Astrocyte (in vitro differentiated cells and primary cell): ENCODE data around the gene WDR13. TPM values are rescaled to one million over a fixed set of nuclear protein-coding genes. Genes with fewer than 3 reads are reported as not detected.

ENCODE experiments used
- DNase-seq: peaks from one replicate; pipeline ENCODE4 v3.0.0-alpha.2; 2010; ENCODE audit warnings: low read depth
- FAIRE-seq: peaks from 2 replicates; lab custom pipeline; 2011; peaks lifted over from hg19 to GRCh38; lab: Jason Lieb, UNC
- H2AFZ ChIP-seq: 2 replicates; pipeline ENCODE4 v1.6.0; 2012; ENCODE audit warnings: low read depth, low read length, inconsistent platforms
- H3K27ac ChIP-seq: 2 replicates; pipeline ENCODE4 v1.5.1; 2011; ENCODE audit warnings: low read depth, low read length, inconsistent platforms
- H3K27me3 ChIP-seq: 2 replicates; pipeline ENCODE4 v1.6.0; 2011; ENCODE audit warnings: low read length, inconsistent platforms; ENCODE audit not compliant: insufficient read depth
- H3K36me3 ChIP-seq: 2 replicates; pipeline ENCODE4 v1.5.1; 2011; ENCODE audit warnings: low read length, inconsistent platforms; ENCODE audit not compliant: insufficient read depth
- H3K4me1 ChIP-seq: 2 replicates; pipeline ENCODE4 v1.5.1; 2011; ENCODE audit warnings: low read length, inconsistent platforms; ENCODE audit not compliant: insufficient read depth
- H3K4me2 ChIP-seq: 2 replicates; pipeline ENCODE4 v1.6.0; 2012; ENCODE audit warnings: low read length, inconsistent platforms
- H3K4me3 ChIP-seq: 2 replicates; pipeline ENCODE4 v1.5.1; 2011; ENCODE audit warnings: low read depth, mild to moderate bottlenecking, low read length, inconsistent platforms; ENCODE audit not compliant: insufficient read depth
- H3K79me2 ChIP-seq: 2 replicates; pipeline ENCODE4 v1.6.0; 2012; ENCODE audit warnings: mild to moderate bottlenecking, low read length, inconsistent platforms; ENCODE audit not compliant: insufficient read depth
- H3K9ac ChIP-seq: 2 replicates; pipeline ENCODE4 v1.6.0; 2012; ENCODE audit warnings: mild to moderate bottlenecking, low read length, inconsistent platforms
- H3K9me3 ChIP-seq: 2 replicates; pipeline ENCODE4 v1.5.1; 2012; ENCODE audit warnings: low read depth, mild to moderate bottlenecking, low read length, inconsistent platforms; ENCODE audit not compliant: insufficient read depth
- H4K20me1 ChIP-seq: 2 replicates; pipeline ENCODE4 v1.6.0; 2012; ENCODE audit warnings: low read length, inconsistent platforms; ENCODE audit not compliant: insufficient read depth
- H3K27ac Mint-ChIP-seq: one replicate; pipeline ENCODE4 v1.8.0; 2021; ENCODE audit warnings: mild to moderate bottlenecking, mixed read lengths; ENCODE audit not compliant: unreplicated experiment
- H3K27me3 Mint-ChIP-seq: one replicate; pipeline ENCODE4 v1.8.0; 2021; ENCODE audit warnings: low read depth, mixed read lengths; ENCODE audit not compliant: unreplicated experiment
- H3K36me3 Mint-ChIP-seq: one replicate; pipeline ENCODE4 v1.8.0; 2021; ENCODE audit warnings: low read depth, mixed read lengths; ENCODE audit not compliant: unreplicated experiment
- H3K4me1 Mint-ChIP-seq: one replicate; pipeline ENCODE4 v1.8.0; 2021; ENCODE audit warnings: low read depth, mixed read lengths; ENCODE audit not compliant: unreplicated experiment
- H3K4me3 Mint-ChIP-seq: one replicate; pipeline ENCODE4 v1.8.0; 2021; ENCODE audit warnings: mild to moderate bottlenecking, moderate library complexity, mixed read lengths; ENCODE audit not compliant: unreplicated experiment
- H3K9me3 Mint-ChIP-seq: one replicate; pipeline ENCODE4 v1.8.0; 2021; ENCODE audit warnings: mild to moderate bottlenecking, mixed read lengths; ENCODE audit not compliant: unreplicated experiment
- EZH2 ChIP-seq: IDR thresholded peaks from 2 replicates; pipeline ENCODE4 v1.6.1; 2012; ENCODE audit warnings: mild to moderate bottlenecking, low read length, inconsistent platforms; ENCODE audit not compliant: insufficient read depth
- total RNA-seq: library from RNA; stranded (reverse); gene quantifications from 2 replicates; pipeline ENCODE4 v1.2.1, GENCODE V29; 2021
- TF ChIP-seq, protein P1 (sequence below): IDR thresholded peaks from 2 replicates; pipeline ENCODE4 v1.5.1; 2011; ENCODE audit warnings: low read depth, mild to moderate bottlenecking, inconsistent platforms, low read length, moderate library complexity; ENCODE audit not compliant: insufficient read depth

Gene WDR13
- total RNA-seq, 1 donor from 2014 or later: 65.4 TPM

DNA sequence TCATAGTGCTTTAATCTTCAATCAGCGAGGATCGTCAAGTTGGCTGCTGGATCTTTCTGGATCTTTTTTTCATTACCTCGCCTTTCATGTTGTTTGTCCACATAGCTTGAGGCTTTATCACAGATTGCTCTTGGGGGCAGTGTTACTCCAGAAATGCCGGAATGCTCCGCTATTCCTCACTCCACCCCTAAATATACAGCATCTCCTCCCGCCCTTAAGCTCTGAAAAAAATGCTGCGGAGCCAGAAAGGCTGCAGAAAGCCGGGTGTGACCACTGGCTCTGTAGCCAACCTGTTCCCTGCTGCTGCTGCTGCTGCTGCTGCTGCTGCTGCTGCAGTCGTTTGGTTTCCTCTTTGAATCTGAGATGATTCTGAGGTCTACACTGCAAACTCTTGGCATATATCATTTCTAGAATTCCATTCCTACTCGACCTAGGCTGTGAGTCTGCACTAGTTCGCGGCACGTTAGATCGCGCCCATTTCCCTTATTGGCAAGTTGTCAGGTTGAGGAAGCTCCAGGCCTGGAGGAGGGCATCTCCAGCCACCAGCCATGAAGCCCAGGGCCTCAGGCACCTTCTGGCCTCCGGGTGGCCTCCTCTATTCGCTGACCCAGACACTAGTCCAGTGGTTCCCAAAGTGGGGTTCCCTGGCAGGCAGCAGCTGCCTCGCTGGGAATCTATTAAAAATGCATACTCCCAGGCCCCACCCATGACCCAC lies 34.2 kb downstream of the WDR13 start:
- Histone ChIP-seq H3K27ac (no peak overlapping the region), H3K27me3 (no peaks in the 10 kb centered on the region), H2AFZ (no peak overlapping the region), H3K4me2 (peak overlapping the region; percentile 70), H3K9ac (no peak overlapping the region), H4K20me1 (no peaks in the 10 kb centered on the region), H3K4me1 (no peaks in the 10 kb centered on the region), H3K79me2 (no peaks in the 10 kb centered on the region), H3K9me3 (no peaks in the 10 kb centered on the region), H3K36me3 (no peaks in the 10 kb centered on the region), H3K4me3 (no peak overlapping the region)
- Mint-ChIP-seq H3K27ac (no peak overlapping the region), H3K27me3 (no peaks in the 10 kb centered on the region), H3K4me3 (no peak overlapping the region), H3K4me1 (no peaks in the 10 kb centered on the region), H3K9me3 (no peaks in the 10 kb centered on the region), H3K36me3 (no peaks in the 10 kb centered on the region)
- TF ChIP-seq EZH2: no peak
- TF ChIP-seq, protein P1, sequence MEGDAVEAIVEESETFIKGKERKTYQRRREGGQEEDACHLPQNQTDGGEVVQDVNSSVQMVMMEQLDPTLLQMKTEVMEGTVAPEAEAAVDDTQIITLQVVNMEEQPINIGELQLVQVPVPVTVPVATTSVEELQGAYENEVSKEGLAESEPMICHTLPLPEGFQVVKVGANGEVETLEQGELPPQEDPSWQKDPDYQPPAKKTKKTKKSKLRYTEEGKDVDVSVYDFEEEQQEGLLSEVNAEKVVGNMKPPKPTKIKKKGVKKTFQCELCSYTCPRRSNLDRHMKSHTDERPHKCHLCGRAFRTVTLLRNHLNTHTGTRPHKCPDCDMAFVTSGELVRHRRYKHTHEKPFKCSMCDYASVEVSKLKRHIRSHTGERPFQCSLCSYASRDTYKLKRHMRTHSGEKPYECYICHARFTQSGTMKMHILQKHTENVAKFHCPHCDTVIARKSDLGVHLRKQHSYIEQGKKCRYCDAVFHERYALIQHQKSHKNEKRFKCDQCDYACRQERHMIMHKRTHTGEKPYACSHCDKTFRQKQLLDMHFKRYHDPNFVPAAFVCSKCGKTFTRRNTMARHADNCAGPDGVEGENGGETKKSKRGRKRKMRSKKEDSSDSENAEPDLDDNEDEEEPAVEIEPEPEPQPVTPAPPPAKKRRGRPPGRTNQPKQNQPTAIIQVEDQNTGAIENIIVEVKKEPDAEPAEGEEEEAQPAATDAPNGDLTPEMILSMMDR: peak; percentile 62
- FAIRE-seq (peak; percentile 85), DNase-seq (peak; percentile 71)

DNA sequence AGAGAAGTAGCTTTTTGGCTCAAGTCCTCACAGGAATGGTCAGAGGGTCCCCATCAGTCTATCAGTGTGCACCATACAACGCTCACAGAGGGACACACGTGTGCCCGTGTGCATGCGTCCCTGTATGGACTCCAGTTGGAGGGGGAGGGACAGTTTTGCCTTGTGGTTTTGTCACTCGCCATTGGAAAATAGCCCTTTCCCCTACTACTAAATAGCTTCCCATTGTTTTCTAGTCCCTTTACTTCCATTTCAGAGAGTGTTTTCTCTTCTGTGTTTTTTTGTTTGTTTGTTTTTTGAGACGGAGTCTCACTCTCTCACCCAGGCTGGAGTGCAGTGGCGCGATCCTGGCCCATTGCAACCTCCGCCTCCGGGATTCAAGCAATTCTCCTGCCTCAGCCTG lies 34.9 kb downstream of the WDR13 start:
- Histone ChIP-seq H3K79me2 (no peaks in the 10 kb centered on the region), H3K36me3 (no peaks in the 10 kb centered on the region), H3K9me3 (no peaks in the 10 kb centered on the region), H3K4me1 (no peaks in the 10 kb centered on the region), H3K4me3 (no peak overlapping the region), H3K27me3 (no peaks in the 10 kb centered on the region), H2AFZ (no peak overlapping the region), H4K20me1 (no peaks in the 10 kb centered on the region), H3K27ac (no peak overlapping the region), H3K4me2 (no peak overlapping the region), H3K9ac (no peak overlapping the region)
- Mint-ChIP-seq H3K27me3 (no peaks in the 10 kb centered on the region), H3K4me1 (no peaks in the 10 kb centered on the region), H3K27ac (no peak overlapping the region), H3K4me3 (no peak overlapping the region), H3K36me3 (no peaks in the 10 kb centered on the region), H3K9me3 (no peaks in the 10 kb centered on the region)
- FAIRE-seq: no peak
- TF ChIP-seq EZH2: no peak
- TF ChIP-seq, protein P1: no peak
- DNase-seq: no peak

DNA sequence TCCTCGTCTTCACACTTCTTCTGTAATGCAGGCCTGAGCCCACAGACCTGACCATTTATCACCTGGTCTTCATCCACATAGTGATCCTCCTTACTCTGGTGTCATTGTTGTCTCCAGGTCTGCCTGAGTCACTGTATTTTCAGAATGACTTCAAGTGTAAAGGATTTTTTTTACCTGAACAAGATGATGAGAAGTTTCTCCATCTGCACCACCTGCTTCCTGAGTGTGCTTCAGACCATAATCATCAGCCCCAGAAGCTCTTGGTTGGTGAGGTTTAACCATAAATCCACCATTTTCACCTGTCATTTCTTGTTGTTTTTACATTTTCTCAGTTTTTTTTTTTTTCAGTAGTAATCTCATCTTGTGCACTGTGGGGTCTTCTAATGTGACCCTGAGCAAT lies 39.0 kb downstream of the WDR13 start:
- no peak overlapping the region for H3K9ac ChIP-seq
- no peak overlapping the region for H3K4me3 Mint-ChIP-seq
- H3K9me3 ChIP-seq: no peaks in the 10 kb centered on the region
- H3K4me2 ChIP-seq: no peak overlapping the region
- H3K27me3 Mint-ChIP-seq: no peaks in the 10 kb centered on the region
- no peaks in the 10 kb centered on the region for H3K79me2 ChIP-seq
- no peaks in the 10 kb centered on the region for H4K20me1 ChIP-seq
- DNase-seq (no peak), FAIRE-seq (no peak)
- no peaks in the 10 kb centered on the region for H3K4me1 Mint-ChIP-seq
- no peaks in the 10 kb centered on the region for H3K4me1 ChIP-seq
- H3K27ac ChIP-seq: no peak overlapping the region
- H2AFZ ChIP-seq: no peak overlapping the region
- no peak overlapping the region for H3K27ac Mint-ChIP-seq
- no peak overlapping the region for H3K4me3 ChIP-seq
- no peak for TF ChIP-seq EZH2
- TF ChIP-seq, protein P1: no peak
- H3K9me3 Mint-ChIP-seq: no peaks in the 10 kb centered on the region
- H3K27me3 ChIP-seq: no peaks in the 10 kb centered on the region
- no peaks in the 10 kb centered on the region for H3K36me3 Mint-ChIP-seq
- H3K36me3 ChIP-seq: no peaks in the 10 kb centered on the region
